Inflammatory macrophage treated with lipopolysaccharide for 1 hour (primary cell): ENCODE data around the gene FIBCD1.

ENCODE experiments used
- DNase-seq, 2 donors: peaks; one replicate each; pipeline ENCODE4 v3.0.0-alpha.2; 2020 to 2022

The FIBCD1 gene

DNA sequence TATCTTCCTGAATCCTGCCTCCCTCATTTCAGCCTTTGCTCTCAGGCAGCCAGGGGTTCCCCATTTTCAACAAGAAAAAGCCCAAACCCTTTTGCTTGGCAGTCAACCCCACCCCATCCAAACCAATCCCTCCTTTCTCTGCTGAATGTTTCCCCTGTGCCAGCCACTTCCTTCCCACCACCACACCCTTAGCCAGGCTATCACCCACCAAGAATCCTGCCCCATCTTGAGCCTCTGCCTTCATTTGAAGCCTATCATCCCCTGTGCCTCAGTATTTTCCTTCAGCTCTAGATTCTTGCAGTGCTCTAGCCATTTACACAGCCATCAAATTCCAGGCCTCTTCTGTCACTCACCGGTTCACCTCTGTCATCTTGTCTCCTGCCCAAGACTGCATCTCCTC, 15.3 kb upstream of the FIBCD1 start:
- no peak for DNase-seq

DNA sequence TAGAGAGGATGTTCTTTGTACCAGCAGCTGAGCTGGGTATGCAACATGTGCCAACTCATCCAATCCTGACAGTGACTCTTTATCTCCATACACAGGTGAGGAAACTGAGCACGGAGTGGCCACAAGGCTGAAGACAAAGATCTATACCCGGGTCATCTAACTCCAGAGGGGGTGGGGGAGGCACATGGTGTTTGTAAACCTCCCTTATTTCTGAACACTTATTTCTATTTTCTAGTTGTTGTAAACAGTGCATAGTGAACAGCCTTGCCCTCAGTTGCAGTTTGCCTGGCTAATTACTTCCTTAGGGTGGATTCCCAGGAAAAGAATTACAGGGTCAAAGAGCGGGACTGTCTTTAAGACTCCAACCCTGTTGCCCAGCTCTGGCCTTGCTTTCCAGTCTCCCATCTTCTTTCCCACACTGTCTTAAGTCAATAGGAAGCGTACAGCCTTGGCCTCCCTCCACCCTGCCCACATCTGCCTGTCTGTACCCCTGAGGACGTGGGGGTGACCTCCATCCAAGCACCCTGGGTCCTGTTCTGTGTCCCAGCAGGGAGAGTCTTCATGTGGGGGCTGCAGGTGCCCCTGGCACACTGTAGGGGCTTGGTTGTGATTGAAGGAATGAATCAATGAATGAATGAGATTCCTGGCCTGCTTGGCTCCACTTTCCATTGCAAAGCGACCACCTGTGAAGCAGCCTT, 13.2 kb upstream of the FIBCD1 start:
- DNase-seq = no peak

DNA sequence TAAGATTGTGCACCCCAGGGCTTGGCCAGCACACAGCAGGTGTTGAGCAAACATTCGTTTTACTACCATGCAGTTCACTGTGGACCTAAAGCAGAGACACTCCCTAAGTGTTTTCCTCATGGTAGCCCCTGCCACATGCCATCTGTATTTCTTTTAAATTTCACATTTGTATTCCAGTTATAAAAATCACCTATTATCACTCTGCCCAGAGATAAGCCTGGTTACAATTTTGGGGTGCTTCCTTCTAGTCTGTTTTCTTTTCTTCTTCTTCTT, 10.9 kb upstream of the FIBCD1 start:
- no peak for DNase-seq

DNA sequence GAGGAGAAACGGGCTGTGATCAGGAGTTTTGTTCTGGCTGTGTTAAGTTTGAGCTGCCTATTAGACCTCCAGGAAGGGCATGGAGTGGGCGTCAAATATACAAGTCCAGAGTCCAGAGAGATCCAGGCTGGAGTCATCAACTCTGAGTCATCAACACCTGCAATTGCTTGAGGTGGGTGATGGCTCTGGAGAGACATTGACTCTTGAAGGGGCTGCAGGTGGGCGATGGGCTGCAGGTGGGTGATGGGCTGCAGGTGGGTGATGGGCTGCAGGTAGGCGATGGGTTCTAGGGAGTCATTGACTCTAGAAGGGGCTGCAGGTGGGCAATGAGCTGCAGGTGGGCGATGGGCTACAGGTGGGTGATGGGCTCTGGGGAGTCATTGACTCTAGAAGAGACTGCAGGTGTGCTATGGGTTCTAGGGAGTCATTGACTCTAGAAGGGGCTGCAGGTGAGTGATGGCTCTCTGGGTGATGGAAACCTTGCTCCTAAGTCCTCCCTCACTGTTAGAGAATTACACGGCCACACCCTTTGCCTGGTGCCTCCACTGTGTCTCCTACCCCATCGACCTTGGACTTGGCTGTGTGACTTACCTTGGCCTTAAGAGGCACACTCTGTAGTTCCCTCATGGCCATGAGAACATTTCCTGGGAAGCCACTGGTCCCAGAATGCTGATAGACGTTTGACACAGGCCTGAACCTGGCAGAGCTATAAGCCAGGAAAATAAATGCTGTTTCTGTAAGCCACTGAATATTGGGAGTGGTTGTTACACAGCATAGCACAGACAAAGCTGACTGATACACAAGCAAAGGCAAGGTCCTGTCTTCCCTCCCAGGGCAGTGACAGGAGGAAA, 10.4 kb upstream of the FIBCD1 start:
- DNase-seq = no peak

DNA sequence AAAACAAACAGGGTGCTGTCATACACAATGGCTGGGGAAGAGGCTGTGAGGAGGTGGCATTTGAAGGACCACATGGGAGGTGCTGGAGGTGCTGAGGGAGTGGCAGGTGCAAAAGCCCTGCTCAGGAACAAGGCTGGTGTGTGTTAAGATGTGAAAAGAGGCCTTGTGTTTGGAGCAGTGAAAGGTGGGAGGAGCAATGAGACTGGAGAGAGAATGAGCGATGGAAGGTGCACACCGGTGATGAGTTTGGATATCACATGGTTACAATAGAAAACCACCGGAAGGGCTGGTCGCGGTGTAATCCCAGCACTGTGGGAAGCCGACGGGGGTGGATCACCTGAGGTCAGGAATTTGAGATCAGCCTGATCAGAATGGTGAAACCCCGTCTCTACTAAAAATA, 9.2 kb upstream of the FIBCD1 start:
- no peak for DNase-seq

DNA sequence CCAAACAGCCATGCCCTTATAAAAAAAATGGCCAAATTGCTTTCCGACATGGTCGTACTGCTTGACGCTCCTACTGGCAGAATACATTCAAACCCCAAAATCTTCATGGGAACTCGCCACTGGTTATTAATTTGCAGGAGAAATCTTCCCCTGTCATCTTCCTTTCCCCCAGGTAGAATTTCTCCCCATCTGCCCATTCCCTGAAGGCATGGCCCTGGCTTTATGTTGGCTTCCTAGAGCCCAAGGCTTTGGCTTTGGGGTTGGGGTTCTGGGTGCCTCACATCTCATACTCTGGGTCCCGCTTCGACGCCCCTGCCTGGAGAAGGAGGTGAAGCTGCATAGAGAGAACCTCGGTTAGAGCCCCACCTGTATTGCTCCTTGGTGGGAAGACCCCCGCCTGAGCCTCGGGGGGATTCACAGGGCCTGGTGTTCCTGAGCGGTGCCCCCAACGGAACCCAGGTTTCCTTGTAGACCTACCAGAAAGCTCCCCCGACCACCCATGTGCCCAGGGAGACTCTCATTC, 8.6 kb upstream of the FIBCD1 start:
- DNase-seq = no peak

DNA sequence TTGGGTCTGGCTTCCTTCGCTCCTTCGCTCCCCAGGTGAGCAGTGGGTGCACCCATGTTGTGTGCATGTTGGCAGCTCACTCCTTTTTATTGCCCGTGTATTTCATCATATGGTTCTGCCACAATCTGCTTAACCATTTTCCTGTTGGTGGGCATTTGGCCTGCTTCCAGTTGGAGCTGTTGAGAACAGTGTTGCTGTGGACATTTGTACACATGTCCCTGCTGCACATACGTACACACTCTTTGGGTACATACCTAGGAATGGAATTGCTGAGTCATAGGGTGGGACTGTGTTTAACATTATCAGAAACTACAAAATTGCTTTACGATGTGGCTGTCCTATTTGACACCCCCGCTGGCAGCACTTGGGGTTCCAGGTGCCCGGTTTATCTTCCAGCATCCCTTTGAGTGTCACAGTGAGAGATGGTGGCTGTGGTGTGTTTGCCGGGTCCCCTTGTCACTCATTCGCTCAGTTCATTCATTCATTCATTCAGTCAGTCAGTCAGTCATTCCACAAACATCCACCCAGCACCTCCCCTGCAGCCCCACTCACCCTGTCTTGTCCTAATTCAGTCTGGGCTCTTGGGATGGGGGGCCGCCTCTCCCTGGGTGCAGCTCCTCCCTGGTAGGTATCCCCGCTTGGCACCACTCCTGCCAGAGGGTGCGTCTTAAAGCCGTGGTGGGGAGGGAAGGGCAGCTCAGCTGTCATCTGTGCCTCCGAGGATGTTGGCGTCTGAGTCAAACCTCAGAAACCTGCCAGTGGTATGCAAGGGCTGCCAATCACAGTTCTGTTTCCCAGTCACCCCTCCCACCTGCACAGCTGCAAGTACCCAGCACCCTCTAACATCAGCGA, 7.9 kb upstream of the FIBCD1 start:
- DNase-seq = no peak

DNA sequence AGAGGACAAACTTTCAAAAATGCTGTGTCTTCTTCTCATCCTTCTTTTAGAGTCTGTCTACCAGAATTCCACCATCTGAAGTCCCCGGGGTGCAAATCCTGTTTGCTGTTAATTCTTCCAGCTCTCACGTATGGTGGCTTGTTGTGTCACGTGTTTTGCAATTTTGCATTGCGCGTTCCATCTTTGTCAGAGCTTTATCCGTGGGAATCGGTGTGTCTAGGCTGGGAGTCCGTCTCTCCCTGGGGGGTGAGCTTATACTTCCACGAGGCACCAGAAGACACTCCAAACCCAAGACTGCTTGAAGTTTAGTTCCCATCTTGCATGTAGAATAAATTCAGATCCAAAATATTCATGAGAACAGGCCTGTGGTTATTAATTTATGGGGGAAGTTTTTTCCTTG, 6.1 kb upstream of the FIBCD1 start:
- no peak for DNase-seq

DNA sequence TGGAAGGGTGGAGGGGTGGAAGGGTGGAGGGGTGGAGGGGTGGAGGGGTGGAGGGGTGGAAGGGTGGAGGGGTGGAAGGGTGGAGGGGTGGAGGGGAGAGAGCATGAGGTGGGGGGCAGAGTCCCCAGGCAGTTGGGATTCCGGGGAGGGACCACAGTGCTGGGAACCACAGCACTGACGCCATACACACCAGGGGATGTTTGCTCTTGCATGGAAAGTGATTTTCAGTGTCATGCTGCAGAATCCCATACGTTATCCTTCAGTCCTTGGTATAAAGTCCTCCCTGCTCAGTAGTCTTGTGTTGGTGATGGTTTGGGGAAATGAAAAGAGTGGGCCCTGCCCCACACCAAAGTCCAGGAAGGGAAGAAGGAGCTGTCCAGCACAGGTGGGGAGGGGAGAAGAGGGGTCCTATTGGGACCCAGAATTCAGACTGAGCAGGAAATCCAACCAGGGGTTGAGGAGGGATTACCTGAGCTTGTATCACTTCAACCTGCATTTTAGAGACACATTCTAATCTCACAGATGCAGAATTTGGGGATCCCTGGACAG, 5.5 kb upstream of the FIBCD1 start:
- DNase-seq = no peak

DNA sequence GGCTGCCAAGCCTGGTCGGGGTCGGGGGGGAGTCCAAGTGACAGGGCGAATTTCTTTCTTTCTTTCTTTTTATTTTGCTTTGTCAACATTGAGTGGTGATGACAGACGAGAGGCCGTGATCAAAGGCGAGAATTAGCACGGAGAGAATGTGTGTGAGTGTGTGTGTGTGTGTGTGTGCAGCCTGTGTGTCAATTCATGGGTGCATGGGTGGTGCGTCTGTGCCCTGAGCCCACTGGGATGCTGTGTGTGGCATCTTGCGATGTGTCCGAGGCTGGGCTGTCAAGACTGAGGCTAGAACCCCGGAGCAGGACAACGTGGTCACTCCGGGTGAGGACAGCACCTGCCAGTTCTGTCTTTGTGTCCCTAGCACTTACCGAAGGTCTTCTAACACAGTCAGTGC, 4.7 kb upstream of the FIBCD1 start:
- DNase-seq = no peak

DNA sequence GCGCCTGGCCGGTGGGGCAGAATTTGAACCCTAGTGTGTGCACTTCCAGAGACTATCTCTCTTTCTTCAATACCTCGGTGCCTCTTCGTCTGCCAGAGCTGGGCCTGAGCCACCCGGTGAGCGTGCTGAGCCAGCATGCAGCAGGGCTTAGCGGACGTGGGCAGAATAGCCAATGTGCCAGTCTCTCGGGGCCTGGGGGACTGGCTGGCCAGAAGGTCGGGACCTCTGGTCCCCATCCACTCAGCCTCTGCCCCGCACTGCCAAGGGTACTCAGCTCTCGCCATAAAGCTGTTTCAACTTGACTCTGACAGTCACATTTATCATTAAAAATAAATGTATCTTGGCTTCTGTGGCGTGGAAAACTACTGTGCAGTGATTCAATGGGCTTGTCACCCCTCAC, 4.2 kb upstream of the FIBCD1 start:
- no peak for DNase-seq

DNA sequence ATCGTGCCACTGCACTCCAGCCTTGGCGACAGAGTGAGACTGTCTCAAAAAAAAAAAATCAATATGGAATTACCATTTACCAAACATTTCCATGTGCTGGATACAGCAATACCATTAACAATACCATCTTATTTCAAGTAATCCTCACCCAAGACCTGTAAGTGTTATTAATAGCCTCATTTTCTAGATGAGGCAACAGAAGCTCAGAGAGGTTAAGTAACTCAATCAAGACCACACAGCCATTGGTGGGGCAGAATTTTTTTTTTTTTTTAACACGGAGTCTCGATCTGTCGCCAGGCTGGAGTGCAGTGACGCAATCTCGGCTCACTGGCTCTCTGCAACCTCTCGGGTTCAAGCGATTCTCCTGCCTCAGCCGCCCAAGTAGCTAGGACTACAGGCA, 3.6 kb upstream of the FIBCD1 start:
- no peak for DNase-seq

DNA sequence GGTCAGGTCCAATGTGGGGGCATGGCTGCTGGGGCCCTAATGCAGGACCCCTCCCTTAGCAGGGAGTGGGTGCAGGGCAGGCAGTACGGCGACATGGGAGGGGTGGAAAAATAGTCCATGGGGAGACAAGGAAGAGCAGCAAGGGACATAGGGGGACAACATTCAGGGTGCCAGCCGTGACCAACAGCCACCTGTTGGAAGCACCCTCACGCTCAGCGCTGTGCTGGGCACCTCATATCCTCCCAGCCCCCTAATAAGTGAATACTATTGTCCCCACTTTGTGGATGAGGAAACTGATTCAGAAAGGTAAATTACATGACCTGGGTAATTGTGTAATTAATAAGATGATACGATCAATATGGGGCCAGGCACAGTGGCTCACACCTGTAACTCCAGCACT, 3.0 kb upstream of the FIBCD1 start:
- no peak for DNase-seq

DNA sequence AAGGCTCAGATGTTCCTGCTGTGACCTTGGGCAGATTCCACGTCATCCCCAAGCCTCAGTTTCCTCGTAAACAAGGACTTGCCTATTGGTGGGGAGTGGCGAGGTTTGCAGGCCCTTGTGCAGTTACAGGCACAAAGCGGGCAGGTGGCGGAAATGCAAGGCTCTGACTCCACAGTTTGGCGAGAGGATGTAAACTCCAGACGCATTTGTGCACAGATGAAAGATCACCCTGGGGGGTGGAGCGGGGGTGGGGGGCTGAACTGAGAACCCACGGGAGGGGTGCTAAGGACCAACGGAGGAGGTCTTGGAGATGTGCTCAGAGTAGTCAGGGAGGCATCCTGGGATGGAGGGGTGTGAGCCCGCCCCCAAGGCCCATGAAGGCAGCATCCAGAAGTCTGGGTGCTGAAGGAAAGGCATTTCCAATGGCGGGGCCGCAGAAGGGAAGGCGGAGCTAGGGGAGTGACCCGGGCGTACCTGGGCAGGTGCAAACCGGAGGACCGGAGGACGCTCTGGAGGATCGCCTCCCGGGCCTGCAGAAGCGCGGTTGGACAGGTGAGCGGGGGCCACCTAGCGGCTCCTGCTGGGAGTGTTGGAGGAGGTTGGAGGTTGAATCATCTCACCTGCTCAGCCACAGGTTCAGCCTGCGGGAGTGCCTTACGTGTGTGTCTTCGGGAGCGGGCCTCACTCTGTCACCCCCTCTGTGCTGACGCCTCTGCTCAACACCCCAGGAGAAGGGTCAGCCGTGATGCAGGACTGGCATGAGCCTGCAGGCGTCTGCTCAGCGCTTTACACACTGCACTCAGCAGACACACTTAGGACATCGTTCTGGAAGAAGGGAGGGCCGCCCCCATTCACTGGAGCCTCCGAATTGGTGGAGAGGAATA, 1.9 kb upstream of the FIBCD1 start:
- peak in 1 of 2 donors; percentile 39 for DNase-seq

DNA sequence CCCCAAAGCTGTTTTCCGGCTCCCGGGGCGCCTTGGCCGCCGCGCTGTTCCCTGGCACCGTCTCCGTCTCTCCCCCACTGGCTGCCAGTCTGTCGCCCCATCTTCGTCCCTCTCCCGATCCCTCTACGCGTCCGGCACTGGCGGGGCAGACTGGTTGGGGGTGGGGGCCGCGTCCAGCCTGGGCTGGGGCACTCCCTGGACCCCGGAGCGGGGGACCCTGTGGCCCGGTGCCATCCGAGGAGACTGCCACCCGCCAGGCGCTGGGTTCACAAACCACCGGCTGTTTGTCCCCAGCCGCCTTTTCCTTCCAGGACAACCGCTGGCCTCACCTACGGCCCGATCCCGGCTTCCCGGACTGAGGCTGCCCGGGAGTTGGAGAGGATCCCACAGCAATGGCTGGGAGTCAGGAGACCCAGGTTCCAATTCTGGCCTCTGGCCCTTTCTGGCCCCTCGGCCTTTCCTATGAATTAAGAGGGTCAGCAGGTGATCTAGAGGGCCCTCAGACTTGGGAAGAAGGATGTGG, 1.0 kb upstream of the FIBCD1 start:
- DNase-seq = no peak

DNA sequence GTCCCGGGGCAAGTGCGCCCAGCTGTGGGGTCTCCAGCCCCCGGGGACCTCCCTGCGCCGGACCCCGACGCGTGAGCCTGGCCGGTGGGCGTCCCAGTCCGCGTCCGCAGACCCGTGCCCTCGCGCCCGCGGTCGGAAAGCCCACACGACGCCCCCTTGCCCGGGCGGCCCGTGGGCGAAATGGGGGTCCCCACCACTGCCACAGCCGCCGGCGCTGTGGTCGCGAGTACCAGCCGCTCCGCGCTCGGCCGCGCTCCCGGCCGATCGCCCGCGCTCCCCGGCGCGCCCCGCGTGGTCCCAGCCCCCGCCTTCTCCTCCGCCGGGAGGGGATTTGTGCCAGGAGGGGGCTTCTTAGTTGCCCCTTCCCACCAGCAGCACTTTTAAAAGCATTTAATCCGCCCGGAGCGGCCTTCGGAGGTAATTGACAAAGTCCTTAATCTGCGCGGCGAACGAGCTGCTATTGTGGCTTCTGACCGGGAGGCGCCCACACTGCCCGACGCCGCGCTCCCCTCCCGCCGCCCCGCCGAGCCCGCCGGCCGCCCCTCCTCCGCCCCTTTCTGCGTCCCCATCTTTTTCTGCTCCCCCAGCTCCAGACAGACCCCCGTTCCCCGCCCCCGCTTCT, 469 bp upstream of the FIBCD1 start:
- no peak for DNase-seq

DNA sequence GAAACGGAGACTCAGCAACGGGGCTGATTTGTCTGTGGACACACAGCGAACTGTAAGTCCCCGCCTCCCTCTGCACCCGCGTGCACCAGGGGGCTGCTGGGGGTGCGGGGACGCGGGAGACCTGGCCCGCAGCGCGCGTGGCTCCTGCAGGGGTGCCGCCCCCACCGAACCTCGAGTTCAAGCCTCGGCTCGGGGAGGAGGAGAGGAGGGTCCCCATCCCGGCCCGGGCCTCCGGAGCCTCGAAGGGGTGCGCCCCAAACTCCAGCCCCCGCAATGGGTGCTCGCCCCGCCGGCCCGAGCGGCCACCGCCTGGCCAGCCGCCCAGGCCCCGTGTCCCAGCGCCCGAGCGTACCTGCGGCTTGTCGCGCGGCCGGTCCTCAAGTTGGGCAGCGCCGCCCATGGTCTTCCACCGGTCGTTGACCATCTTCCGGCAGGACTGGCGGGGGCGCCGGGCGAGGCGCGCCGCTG, 829 bp downstream of the FIBCD1 start:
- DNase-seq = no peak

DNA sequence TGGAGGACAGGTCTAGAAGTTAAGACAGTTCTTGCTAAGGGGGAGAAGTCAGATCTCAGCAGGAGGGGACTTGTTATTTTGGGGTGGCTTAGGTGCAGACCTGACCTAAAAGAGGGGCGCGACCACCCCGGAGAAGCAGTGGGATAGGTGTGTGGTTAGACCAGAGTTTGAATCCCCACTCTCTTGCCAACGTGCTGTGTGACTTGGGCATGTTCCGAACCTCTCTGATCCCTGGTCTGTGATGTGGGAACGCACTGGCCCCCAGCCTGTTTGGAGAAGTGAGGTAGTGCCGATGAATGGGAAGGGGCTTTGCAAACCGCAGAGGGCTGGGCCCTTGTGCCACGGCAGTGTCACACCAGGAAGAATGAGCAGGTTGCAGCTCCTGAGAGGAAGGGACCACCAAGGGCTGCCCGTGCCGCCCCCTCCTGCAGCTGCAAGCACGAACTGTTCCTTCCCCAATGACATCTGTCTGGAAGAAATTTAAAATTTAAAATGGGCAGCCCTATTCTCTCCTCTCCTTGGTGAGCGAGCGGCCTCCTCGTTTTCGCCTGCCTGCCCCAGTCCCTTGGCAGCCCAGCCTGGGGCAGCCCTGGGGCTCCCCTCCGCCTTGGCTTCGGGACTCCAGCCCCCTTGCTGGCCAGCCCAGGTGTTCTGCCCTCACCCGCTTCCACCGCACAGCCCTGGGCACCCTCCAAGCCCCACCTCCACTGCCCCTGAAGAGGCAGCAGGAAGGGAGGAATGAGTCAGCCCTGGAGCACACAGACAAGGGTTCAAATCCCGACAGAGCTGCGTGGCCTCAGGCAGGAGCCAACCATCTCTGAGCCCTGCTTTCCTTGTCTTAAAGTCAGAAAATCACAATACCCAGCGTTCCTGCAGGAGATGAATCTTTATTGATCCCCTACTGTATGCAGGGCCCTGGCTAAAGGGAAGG, 1.6 kb downstream of the FIBCD1 start:
- no peak for DNase-seq

DNA sequence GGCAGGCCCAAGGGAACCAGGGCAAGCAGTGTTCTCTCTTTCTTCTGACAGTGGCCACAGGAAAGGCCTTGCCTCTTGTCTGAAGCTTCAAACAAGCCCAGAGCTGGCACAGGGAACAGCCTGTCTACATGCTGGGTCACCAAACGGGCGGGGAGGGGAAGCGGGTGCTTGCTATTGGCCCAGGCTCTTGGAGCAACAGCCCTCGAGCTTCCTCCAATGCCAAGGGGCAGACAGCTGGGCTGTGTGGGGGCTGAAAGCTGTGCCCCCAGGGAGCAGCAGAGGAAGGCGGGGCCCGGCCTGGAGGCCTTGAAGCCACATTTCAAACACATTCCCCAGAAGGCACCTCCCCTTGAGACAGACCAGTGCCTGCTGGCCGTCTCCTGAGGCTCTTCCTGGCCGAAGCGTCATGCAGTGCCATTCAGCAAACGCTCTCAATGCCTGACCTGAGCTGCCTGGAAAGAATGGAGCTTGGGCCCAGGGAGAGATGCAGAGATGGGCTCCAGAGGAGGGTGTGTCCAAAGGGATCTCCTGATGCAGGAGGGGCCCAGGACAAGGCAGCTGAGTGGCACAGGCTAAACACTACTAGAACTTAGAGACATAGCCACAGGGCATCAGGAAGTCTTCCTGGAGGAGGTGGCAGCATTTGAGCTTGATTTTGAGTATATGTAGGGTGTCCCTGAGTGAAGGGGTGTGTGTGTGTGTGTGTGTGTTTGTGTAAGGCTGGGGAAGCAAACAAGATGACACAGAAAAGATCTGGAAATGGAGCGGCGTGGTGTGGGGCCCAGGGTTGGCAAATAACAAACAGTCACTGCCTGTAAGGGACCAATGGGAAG, 2.5 kb downstream of the FIBCD1 start:
- DNase-seq = no peak
